Uterus (tissue), 2 donors: Measurements from ENCODE around the gene CTTNBP2.

ENCODE experiments used
- CTCF ChIP-seq, 4 experiments: fragments of 200-600 bp in 2 of 4; fragments of 450-650 bp in 2 of 4; sonication (generic) in 2 of 4; IDR thresholded peaks; one replicate each; pipeline ENCODE4 v1.5.1; 2016 to 2019; ENCODE audit warnings: antibody characterized with exemption in 4 of 4, mild to moderate bottlenecking in 2 of 4, moderate library complexity in 1 of 4
- POLR2A ChIP-seq, 2 donors: fragments of 450-650 bp; IDR thresholded peaks; one replicate each; pipeline ENCODE4 v1.6.1; 2016; ENCODE audit warnings: antibody characterized with exemption in 2 of 2, mild to moderate bottlenecking in 1 of 2, moderate library complexity in 1 of 2

GRCh38 chr7:117715784-117716445 is 157.3 kb downstream of the CTTNBP2 start:
- peak in 3 of 4 experiments; percentile 4 to 39 (median 34) for TF ChIP-seq CTCF (IDR thresholded peaks at IDR 0.05)
- no peak for TF ChIP-seq POLR2A (IDR thresholded peaks at IDR 0.05)
